Stimulated activated naive CD8-positive, alpha-beta T cell treated with anti-CD3 and anti-CD28 coated beads, Interleukin-15, Interleukin-2, amounts not matched to agents 100 U/mL and 50 U/mL, for 24 hours (primary cell): ENCODE data around the gene TMEM267.
A peak's percentile ranks its signal among the peaks of the same experiment; 100 is the strongest.
"Not testable (repeated sequence)": the region's sequence is repeated elsewhere in the genome, so short reads cannot be mapped to it uniquely, and the experiment has no call there.

Experiments used
- ATAC-seq: fragments of 150-1000 bp; cut with Tn5 transposase; one replicate; pipeline ENCODE4 v1.10.0; 2021
- DNase-seq: peaks from one replicate; pipeline ENCODE4 v3.0.0; 2021

Gene TMEM267

DNA sequence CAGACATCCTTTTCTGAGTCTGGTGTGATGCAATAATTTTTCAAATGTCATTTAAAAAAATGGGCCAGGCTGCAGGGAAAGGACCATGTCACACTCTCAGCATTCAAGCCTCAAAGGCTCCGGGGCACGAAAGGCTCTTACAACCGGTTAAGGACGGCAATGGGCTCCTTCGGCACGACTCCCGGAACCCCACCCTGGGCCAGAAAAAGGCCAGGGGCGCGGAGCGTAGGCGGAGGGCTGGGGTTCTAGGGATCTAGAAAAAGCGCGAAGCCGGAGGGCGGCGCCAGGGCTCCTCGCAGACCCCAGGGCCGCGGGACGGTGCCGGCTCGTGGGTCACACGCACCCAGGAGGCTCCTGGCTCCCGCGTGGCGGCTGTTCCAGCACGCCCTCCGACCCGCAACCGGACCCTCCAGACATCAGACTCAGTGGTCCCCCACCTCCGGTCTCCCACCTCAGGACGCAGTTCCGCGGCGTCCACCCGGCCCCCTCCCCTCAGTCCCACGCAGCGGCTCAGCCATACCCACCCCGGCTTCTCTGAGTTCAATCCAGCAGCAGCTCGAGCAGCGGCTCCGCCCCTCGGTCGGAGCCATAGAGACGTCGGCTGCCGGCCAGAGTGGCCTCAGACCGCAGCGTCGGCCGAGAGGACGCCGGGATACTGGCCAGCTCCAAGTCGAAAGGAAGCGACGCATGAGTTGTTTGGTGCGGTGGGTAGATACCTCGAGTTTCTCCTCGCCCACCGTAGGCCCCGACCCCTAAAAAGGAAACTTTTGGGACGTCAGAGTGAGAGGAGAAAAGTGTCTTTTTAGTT is at the start of gene TMEM267:
TMEM267 (minus strand) TSS at position 568 of the 808 bp plus-strand sequence. CDS start 29,896 bp downstream, outside the sequence.
- ATAC-seq (peak; percentile 87), DNase-seq (peak; percentile 87)

- ATAC-seq = no peak
- no peak for DNase-seq
These were observed 47.0 kb upstream of the TMEM267 start for GRCh38 chr5:43530648-43531047.

DNA sequence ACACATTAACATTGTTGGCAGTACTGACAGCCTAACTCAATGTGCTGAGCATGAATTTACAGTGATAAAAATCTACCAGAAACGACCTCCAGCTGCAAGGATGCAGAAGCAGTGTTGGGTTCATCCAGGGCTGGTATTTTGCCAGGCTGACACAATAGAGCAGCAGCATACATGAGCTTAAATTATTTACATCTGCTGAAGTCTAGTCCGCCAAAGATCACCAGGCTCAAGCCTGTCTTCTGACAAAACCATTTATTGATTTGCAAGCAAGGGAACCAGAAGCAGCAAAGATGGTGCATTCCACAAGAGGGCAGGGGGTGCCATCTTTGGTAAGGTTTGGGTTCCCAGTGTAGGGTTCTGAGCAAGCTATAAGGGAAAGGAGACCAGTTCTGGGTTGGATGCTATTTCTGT is 40.0 kb upstream of the TMEM267 start:
- ATAC-seq = no peak
- no peak for DNase-seq

DNA sequence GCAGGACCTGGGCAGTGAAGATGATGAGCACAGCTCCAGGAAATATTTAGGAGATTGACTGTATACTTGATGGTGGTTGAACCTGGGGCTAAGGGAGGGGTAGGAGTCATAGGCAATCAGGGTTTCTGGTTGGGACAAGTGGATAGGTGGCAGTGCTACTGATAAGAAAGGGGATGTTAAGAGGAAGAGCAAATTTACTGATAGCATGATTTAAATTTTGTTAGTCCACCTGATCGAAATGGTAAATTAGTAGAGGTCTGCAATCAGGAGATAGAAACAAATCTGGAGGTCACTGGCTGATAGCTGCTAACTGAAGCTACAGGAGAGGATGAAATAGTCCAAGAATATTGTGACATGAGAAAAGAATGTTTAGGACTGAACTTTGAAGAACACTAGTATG is 37.0 kb upstream of the TMEM267 start:
- DNase-seq (no peak), ATAC-seq (no peak)

- ATAC-seq = no peak
These were observed 32.0 kb upstream of the TMEM267 start for GRCh38 chr5:43515678-43516048.

GRCh38 chr5:43514816-43515677 is 31.4 kb upstream of the TMEM267 start, which contains the start of gene C5orf34:
Gene C5orf34, minus strand, starts transcription at chr5:43515148. Its CDS starts 5,809 bp downstream, at chr5:43509339.
- peak; percentile 100 for ATAC-seq

More at GRCh38 chr5:43515678-43516048, 32.0 kb upstream of the TMEM267 start:
- DNase-seq = no peak

DNA sequence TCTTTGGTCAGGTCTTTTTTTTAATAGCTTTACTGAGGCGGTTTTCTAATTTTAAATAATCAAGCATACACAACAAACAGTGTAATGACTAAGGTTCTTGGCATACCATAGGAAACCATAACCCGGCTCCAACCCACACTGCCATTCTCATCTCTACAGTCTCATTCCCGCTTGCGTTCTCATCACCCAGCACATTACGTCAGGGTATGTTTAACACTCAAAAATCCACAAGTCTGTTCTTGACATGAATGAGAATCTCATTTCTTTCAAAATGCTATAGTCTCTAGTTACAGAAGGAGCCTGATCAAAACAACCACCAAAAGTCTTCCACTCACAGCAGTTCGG is 30.8 kb upstream of the TMEM267 start:
- DNase-seq (peak; percentile 34), ATAC-seq (peak; percentile 52)

More at GRCh38 chr5:43514816-43515677, 31.4 kb upstream of the TMEM267 start, which contains the start of gene C5orf34:
- DNase-seq = peak; percentile 98

DNA sequence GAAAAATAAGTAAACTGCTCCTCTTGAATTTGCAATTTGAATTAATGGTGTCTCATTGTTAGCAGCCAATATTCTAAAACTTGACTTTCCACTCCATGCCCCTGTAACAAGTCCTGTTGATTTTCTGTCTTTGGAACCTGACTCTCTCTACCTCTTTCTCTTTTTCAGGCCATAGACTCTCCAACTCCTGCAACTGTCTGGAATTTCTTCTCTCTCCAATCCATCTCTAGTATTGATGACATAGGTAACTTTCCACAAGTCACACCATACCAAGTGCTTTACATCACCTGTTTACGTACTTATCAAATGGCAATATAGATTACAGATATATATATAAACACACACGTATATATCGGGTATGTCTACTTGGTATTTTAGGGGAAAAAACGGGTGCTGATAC is 30.4 kb upstream of the TMEM267 start:
- no peak for ATAC-seq
- DNase-seq = no peak

DNA sequence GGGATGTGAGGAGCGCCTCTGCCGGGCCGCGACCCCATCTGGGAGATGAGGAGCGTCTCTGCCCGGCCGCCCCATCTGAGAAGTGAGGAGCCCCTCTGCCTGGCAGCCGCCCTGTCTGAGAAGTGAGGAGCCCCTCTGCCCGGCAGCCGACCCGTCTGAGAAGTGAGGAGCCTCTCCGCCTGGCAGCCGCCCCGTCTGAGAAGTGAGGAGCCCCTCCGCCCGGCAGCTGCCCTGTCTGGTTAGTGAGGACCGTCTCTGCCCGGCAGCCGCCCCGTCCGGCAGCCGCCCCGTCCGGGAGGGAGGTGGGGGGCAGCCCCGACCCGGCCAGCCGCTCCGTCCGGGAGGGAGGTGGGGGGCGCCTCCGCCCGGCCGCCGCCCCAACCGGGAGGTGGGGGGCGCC is 27.4 kb upstream of the TMEM267 start:
- ATAC-seq, DNase-seq: not testable (repeated sequence)

DNA sequence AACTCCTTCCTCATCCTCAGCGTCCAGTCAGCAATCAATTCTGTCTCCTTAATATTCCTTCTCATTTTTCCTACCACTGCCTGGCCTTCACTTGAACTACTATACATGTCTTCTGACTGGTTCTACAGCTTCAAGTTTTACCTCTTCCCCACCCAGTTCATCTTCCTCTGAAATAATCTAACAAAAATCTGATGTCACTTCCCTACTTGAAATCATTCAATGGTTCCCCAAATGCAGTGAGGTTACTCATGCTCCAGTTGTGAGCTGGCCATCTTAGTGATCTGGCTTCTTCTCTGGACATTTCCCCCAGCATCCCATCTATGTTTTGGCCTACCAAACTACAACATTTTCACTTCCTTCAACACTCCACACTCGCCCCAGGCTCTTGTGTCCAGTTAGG is 14.9 kb upstream of the TMEM267 start:
- ATAC-seq (no peak), DNase-seq (no peak)

DNA sequence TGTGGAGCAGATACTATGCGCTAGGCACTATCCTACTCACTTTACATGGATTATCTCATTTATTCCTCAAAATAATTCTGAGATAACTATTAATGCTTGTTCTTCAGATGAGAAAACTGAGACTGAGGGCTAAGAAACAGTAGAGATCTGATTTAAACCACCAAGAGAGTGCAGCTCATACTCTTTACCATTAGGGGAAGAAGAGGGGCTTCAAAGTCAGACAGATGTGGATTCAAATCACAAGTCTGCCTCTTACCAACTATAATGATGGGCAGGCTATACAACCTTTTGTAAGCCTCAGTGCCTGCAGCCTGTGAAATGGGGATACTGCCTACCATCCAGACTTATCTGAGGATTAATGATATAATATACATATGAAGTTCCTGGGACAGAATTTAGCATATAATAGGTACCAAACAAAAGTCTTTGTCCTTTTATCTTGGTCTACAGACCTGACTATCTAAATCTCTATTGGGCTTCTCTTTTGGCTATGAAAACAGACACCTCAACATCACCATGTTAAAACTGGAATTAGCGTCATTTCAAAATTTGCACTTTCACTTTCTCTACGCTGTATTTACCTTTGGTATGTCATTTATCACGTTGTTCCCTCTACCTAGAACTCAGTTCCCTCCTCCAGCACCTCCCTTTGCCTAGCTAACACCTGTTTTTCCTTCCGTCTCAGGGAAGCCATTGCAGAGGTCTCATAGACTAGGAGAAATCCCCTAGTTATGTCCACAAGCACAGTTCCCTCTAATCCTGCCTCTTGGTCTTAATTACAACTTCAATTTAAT is 13.8 kb upstream of the TMEM267 start:
- no peak for DNase-seq
- no peak for ATAC-seq

DNA sequence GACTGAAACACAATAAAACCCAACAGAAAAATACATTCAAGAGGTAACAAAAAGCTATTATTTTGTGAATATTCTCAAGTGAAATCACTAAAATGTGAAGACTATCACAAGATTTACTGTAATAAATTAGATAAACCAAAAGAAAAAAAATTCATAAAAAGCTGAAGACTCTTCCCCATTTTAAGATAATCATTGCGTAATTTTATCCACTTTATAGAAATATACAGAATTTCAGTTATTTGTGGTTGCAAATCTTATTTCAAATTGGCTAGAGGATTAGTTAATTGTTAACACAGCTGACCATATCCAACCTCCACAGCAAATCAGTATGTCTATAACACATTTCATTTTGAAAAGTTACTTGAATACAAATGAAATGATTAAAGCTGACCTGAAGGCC is 7.7 kb upstream of the TMEM267 start:
- ATAC-seq (no peak), DNase-seq (no peak)

- DNase-seq (no peak), ATAC-seq (no peak)
These were observed 2.7 kb upstream of the TMEM267 start for GRCh38 chr5:43486353-43486752.

DNA sequence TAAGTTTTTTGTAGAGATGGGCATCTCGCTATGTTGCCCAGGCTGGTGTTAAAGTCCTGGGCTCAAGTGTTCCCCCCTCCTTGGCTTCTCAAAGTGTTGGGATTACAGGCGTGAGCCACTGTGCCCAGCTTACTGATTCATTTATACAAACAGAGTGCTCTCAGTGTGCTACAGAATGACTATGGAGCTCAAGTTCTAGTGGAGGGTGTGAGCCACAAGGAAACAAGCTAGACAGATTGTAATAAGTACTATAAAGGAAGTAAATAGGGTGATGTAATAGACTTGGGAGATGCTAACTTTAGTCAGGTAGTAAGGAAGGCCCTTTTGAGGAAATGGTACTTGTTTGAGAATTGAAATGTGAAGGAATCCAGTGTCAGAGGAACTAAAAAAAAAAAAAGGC is 1.7 kb upstream of the TMEM267 start:
- DNase-seq = no peak
- no peak for ATAC-seq

DNA sequence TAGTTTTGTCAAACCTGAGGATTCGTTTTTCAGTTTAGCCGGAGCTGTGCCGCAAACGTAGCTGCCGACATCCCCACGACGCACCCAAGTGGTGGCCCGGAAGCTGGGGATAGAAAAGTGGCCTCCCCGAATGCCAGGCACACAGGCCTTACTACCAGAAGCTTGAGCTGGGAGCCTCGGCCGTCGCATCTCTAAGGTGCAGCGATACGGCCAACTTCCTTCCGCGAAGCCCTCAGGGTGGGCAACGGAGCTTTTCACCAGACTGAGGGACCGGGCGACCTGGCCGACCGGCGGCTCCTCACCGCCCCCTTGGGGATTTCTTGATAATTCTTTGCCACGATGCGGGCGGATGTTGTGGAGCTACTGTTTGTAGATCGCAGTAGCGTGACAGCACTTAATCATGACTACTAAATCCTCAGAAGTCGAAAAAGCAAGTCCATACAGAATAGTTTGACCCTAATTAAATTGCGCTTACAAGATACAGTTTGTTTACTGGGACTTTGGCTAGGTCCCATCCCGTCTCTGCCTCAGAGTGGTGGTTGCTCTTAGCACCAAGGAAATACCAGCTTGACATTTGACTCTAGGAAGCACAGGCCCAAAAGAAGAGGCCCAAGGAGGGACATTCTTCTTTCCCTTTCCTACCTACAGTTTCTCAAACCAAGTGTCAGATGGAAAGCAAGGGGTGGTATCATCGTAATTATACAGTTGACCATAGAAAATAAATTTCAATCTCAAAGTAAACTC is 613 bp upstream of the TMEM267 start:
- ATAC-seq = peak; percentile 65
- DNase-seq = peak; percentile 86

DNA sequence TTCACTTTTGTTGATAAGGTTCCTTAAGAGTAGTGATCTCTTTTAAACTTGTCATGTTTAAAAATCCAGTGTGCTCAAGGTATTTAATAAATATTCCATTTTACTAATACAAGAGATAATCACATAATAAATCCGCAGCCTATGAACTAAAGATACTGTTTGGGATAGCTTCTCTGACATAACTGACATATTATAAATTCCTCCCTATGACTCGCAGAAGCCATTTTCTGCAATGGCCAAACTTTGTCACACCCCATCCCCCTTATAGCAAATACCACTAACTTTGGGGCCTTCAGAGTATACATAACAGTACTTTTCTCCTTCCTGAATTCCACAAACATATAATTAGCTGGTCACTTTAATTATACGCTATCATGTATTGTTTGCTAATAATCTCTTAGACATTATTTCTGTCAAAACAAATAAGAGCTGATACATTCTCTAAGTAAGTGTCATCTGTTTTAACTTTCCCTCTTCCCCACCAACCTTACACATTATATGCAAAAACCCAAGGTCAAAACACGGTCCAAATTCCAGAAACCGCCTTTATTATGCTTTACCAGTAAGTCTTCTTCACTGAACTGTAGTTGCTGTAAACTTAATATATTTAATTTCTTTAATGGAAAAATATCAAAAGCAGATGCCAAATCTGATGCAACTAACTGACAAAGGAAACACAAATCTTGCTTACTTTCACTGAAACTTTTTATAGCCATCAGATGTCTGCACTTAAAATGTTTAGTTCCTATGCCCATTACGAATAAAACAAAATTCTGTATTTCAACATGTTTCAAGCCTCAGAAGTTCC is 971 bp downstream of the TMEM267 start:
- no peak for ATAC-seq
- DNase-seq = no peak

- no peak for ATAC-seq
- no peak for DNase-seq
These were observed 13.8 kb downstream of the TMEM267 start for GRCh38 chr5:43469671-43470391.

DNA sequence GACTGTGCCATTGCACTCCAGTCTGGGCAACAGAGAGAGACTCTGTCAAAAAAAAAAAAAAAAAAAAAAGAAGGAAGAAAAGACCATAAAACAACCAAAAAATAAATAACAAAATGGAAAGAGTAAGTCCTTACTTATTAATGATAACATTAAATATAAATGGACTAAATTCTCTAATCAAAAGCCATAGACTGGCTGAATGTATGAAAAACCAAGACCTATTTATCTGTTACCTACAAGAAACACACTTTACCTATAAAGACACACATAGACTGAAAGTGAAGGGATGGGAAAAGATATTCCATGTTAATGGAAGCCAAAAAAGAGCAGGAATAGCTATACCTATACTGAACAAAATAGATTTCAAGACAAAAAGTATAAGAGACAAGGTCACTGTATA is 16.6 kb downstream of the TMEM267 start:
- ATAC-seq = no peak
- no peak for DNase-seq

DNA sequence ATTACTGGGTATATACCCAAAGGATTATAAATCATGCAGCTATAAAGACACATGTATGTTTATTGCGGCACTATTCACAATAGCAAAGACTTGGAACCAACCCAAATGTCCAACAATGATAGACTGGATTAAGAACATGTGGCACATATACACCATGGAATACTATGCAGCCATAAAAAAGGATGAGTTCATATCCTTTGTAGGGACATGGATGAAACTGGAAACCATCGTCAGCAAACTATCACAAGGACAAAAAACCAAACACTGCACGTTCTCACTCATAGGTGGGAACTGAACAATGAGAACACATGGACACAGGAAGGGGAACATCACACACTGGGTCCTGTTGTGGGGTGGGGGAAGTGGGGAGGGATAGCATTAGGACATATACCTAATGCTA is 18.2 kb downstream of the TMEM267 start:
- not testable (repeated sequence) for ATAC-seq, DNase-seq

DNA sequence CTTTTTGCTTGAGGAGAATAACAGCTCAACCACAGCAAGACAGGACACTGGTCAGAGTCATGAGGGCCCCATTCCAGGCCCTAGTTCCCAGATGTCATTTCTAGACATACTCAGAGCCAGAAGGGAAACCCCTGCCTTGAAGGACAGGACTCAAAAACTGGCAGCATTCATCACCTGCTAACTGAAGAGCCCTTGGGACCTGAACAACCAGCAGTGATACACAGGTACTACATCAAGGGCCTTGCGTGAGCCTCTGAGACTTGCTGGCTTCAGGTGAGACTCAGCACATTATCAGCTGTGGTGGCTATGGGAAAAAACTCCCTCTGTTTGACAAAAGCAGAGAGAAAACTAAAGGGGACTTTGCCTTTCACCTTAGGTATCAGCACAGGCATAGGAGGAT is 22.6 kb downstream of the TMEM267 start:
- no peak for ATAC-seq
- no peak for DNase-seq
